GM12878 (cell line): ENCODE data around the gene SKAP1. TPM values are rescaled to one million over a fixed set of nuclear protein-coding genes. Genes with fewer than 3 reads are reported as not detected.

Experiments used
- ATAC-seq: fragments of 200-7000 bp; cut with Tn5 transposase; 3 replicates; pipeline ENCODE4 v1.9.1; 2020; ENCODE audit warnings: mild to moderate bottlenecking, moderate library complexity
- BruUV-seq: library from RNA; stranded (reverse); fragments of 400-500 nt; replicated peaks from 2 replicates; lab custom pipeline; 2021; lab: Mats Ljungman, UMichigan
- CTCF ChIA-PET: fragments of 300-600 bp; sonication (Branson Sonifier 250); formaldehyde crosslinking; extraction: SDS; loops from one replicate; lab custom pipeline; 2021; ENCODE audit warnings: inconsistent platforms; lab: Yijun Ruan, JAX
- POLR2A ChIA-PET: fragments of 350-600 bp; formaldehyde crosslinking; extraction: SDS; loops from one replicate; lab custom pipeline; 2021; ENCODE audit warnings: inconsistent platforms; lab: Charles Lee
- RAD21 ChIA-PET: fragments of 300-600 bp; sonication (Branson Sonifier 250); formaldehyde crosslinking; loops from one replicate; lab custom pipeline; 2023; ENCODE audit warnings: antibody characterized with exemption; ENCODE audit not compliant: unreplicated experiment; lab: Charles Lee
- SMC1A ChIA-PET: fragments of 300-600 bp; sonication (Branson Sonifier 250); formaldehyde crosslinking; loops from one replicate; lab custom pipeline; 2023; ENCODE audit not compliant: unreplicated experiment, uncharacterized antibody; lab: Charles Lee
- DNase-seq: peaks from one replicate; pipeline ENCODE4 v3.0.0-alpha.2; 2011; ENCODE audit warnings: low read depth, low spot score
- FAIRE-seq: peaks from 3 replicates; lab custom pipeline; 2011; peaks lifted over from hg19 to GRCh38; lab: Jason Lieb, UNC
- H2AFZ ChIP-seq: 2 replicates; pipeline ENCODE4 v1.6.0; 2011; ENCODE audit warnings: low read depth, low read length, control low read depth; ENCODE audit not compliant: control insufficient read depth
- H3K27ac ChIP-seq: 2 replicates; pipeline ENCODE4 v1.5.1; 2011; ENCODE audit warnings: control low read depth; ENCODE audit not compliant: control insufficient read depth, insufficient read depth
- H3K27me3 ChIP-seq, 2 experiments: replicated peaks in 1 of 2; 2 replicates each; pipeline versions ENCODE4 v1.6.0 to v1.6.1; 2011; ENCODE audit warnings: low read length in 1 of 2; ENCODE audit not compliant: control insufficient read depth in 2 of 2, insufficient read depth in 2 of 2
- H3K36me3 ChIP-seq, 2 experiments: 2 replicates each; pipeline ENCODE4 v1.5.1; 2011; ENCODE audit warnings: low read length in 1 of 2; ENCODE audit not compliant: control insufficient read depth in 2 of 2, insufficient read depth in 2 of 2
- H3K4me1 ChIP-seq: 2 replicates; pipeline ENCODE4 v1.6.1; 2011; ENCODE audit warnings: mild to moderate bottlenecking, low read length, moderate library complexity, mixed read lengths; ENCODE audit not compliant: control insufficient read depth, insufficient read depth
- H3K4me2 ChIP-seq: 2 replicates; pipeline ENCODE4 v1.6.0; 2011; ENCODE audit warnings: control low read depth; ENCODE audit not compliant: control insufficient read depth, insufficient read depth
- H3K4me3 ChIP-seq: fragments of 200-600 bp; sonication (generic); 2 replicates; pipeline ENCODE4 v1.5.1; 2016
- H3K79me2 ChIP-seq: 2 replicates; pipeline ENCODE4 v1.6.0; 2011; ENCODE audit warnings: low read length; ENCODE audit not compliant: control insufficient read depth, insufficient read depth
- H3K9ac ChIP-seq: 2 replicates; pipeline ENCODE4 v1.8.0; 2011; ENCODE audit warnings: low read length, control low read depth, mixed read lengths; ENCODE audit not compliant: control insufficient read depth, insufficient read depth
- H3K9me3 ChIP-seq: replicated peaks from 3 replicates; pipeline ENCODE4 v1.5.1; 2011; ENCODE audit warnings: mild to moderate bottlenecking, low read length; ENCODE audit not compliant: control insufficient read depth, insufficient read depth
- H4K20me1 ChIP-seq: 2 replicates; pipeline ENCODE4 v1.6.0; 2011; ENCODE audit not compliant: control insufficient read depth, insufficient read depth
- ASH2L ChIP-seq: fragments of 300-600, 200-600 bp; sonication (generic); IDR thresholded peaks from 2 replicates; pipeline ENCODE4 v1.6.1; 2017; ENCODE audit warnings: low read depth, mild to moderate bottlenecking, borderline replicate concordance
- CHD1 ChIP-seq: IDR thresholded peaks from 2 replicates; pipeline ENCODE4 v1.6.1; 2012; ENCODE audit warnings: low read depth, low read length, improper control_type of control experiment
- CREM ChIP-seq: IDR thresholded peaks from 2 replicates; pipeline ENCODE4 v1.6.1; 2014; ENCODE audit warnings: antibody characterized with exemption, low read depth
- HCFC1 ChIP-seq: fragments of 150-350 bp; IDR thresholded peaks from 2 replicates; pipeline ENCODE4 v1.6.1; 2014; ENCODE audit warnings: low read length
- NR2F1 ChIP-seq: fragments of 450-650 bp; conservative IDR thresholded peaks from 2 replicates; pipeline ENCODE4 v1.6.1; 2017; ENCODE audit warnings: mild to moderate bottlenecking
- RCOR1 ChIP-seq: conservative IDR thresholded peaks from 2 replicates; pipeline ENCODE4 v1.6.1; 2012; ENCODE audit warnings: low read depth, low read length, improper control_type of control experiment
- SIX5 ChIP-seq: IDR thresholded peaks from 2 replicates; pipeline ENCODE4 v1.6.1; 2011; ENCODE audit warnings: mild to moderate bottlenecking, low read depth, low read length, moderate library complexity; ENCODE audit not compliant: severe bottlenecking
- SP1 ChIP-seq: IDR thresholded peaks from one replicate; pipeline ENCODE4 v1.6.1; 2011; ENCODE audit warnings: low read depth, low read length
- ZNF384 ChIP-seq: IDR thresholded peaks from 2 replicates; pipeline ENCODE4 v1.6.1; 2012; ENCODE audit warnings: low read depth, mild to moderate bottlenecking, low read length, improper control_type of control experiment, borderline replicate concordance
- WGBS: methylation state at CpG from one replicate; pipeline ENCODE4 v1.1.6; 2016; ENCODE audit warnings: low lambda C conversion rate; ENCODE audit not compliant: insufficient replicate concordance, insufficient coverage; ENCODE audit errors: missing lambda C conversion rate; 5-methylcytosine and 5-hydroxymethylcytosine counted together
- in situ Hi-C: fragments of 300-500 bp; cut with MboI; formaldehyde crosslinking; loops from 9 replicates; pipeline ENCODE4 v1.14.3; 2018; ENCODE audit warnings: mixed read lengths
- intact Hi-C: fragments of 100-400 bp; cut with micrococcal nuclease; formaldehyde crosslinking; loops from one replicate; pipeline ENCODE4 v1.14.2; 2022; ENCODE audit not compliant: unreplicated experiment
- polyA plus RNA-seq, 11 experiments: library from polyadenylated mRNA; depleted of rRNA in 4 of 11; unstranded in 6 of 11; stranded (reverse) in 5 of 11; fragments of >200 nt; fragmentation: Nextera tagmentation in 4 of 11; fragmentation: Illumina TruSeq in 1 of 11; extraction: Ambion mirVana in 4 of 11; extraction: Trizol in 1 of 11; gene quantifications; 1 replicate in 1 of 11; 2 replicates in 10 of 11; pipeline versions ENCODE4 v1.2.1 to v1.2.3, GENCODE V29; 2011 to 2016; ENCODE audit warnings: inconsistent platforms in 2 of 11, missing spikeins in 2 of 11, low read depth in 1 of 11
- total RNA-seq, 4 experiments: library from RNA; depleted of rRNA in 3 of 4; stranded (reverse); fragments of >200 nt in 3 of 4; fragmentation: Illumina TruSeq in 1 of 4; extraction: Trizol in 1 of 4; gene quantifications; 2 replicates each; pipeline versions ENCODE4 v1.2.1 to v1.2.3, GENCODE V29; 2013 to 2021
- TF ChIP-seq, protein P1 (sequence below): fragments of 450-650 bp; IDR thresholded peaks from 2 replicates; pipeline ENCODE4 v1.6.1; 2016; ENCODE audit warnings: mild to moderate bottlenecking
- TF ChIP-seq, protein P2 (sequence below): fragments of 450-650 bp; formaldehyde crosslinking; IDR thresholded peaks from 2 replicates; pipeline ENCODE4 v1.4.0; 2020; ENCODE audit warnings: mild to moderate bottlenecking, moderate library complexity

Gene SKAP1
- total and polyA plus RNA-seq, 10 of the 15 experiments (the other 5 are each of a cell fraction or from before 2014, with no cell fraction given): 17.1 to 97.6 (median 35.9) TPM

DNA sequence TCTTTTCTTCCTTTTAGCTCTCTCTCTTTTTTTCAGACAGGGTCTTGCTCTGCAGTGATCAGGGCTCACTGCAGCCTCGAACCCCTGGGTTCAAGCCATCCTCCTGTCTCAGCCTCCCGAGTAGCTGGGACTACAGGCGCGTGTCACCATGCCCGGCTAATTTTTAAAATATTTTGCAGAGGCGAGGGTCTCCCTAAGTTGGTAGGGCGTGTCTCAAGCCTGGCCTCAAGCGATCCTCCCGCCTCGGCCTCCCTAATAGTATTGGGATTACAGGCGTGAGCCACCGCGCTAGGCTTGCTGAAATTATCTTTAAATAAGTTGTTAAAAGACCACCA, 323.2 kb downstream of the SKAP1 start:
- no peaks in the 10 kb centered on the region for H3K27me3 ChIP-seq
- in situ Hi-C loops (no loop called here), intact Hi-C loops (no loop called here)
- peaks cover 11% of the 10 kb centered on the region for H3K4me1 ChIP-seq
- H3K9me3 ChIP-seq: peaks cover 3% of the 10 kb centered on the region; the same call in 2 of the 3 replicates
- WGBS: 9% methylated on average over 13 of the region's 13 CpGs
- H3K4me2 ChIP-seq: peak overlapping the region; percentile 3
- peak overlapping the region; percentile 97 for H3K4me3 ChIP-seq
- H2AFZ ChIP-seq: peak overlapping the region; percentile 42
- RAD21 ChIA-PET: interaction anchor here (0.5 to 3.2 kb wide), 8 partner anchors 9 to 100 kb away, joined by 3 to 16 read pairs (median 4); no protein-coding TSS in a partner anchor
- no peaks in the 10 kb centered on the region for H4K20me1 ChIP-seq
- no peak for FAIRE-seq
- peak overlapping the region; percentile 80; the same call in 1 of the 2 replicates for H3K27ac ChIP-seq
- TF ChIP-seq HCFC1: no peak
- TF ChIP-seq, protein P1, sequence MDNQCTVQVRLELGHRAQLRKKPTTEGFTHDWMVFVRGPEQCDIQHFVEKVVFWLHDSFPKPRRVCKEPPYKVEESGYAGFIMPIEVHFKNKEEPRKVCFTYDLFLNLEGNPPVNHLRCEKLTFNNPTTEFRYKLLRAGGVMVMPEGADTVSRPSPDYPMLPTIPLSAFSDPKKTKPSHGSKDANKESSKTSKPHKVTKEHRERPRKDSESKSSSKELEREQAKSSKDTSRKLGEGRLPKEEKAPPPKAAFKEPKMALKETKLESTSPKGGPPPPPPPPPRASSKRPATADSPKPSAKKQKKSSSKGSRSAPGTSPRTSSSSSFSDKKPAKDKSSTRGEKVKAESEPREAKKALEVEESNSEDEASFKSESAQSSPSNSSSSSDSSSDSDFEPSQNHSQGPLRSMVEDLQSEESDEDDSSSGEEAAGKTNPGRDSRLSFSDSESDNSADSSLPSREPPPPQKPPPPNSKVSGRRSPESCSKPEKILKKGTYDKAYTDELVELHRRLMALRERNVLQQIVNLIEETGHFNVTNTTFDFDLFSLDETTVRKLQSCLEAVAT: 0 out of 2 replicates have a peak, but pooled peaks have one; percentile 17
- TF ChIP-seq ASH2L: no peak
- TF ChIP-seq, all 136 proteins: peak for 1
- H3K79me2 ChIP-seq: peaks cover 38% of the 10 kb centered on the region
- CTCF ChIA-PET: interaction anchor here (0.6 to 33.4 kb wide), 8 partner anchors 8 to 143 kb away, joined by 3 to 525 read pairs (median 8); partner anchors contain the start of gene CBX1
- POLR2A ChIA-PET: interaction anchor here (1.3 to 4.4 kb wide), 4 partner anchors 8 to 51 kb away, joined by 7 to 23 read pairs (median 12); no protein-coding TSS in a partner anchor
- no TSS peak for BruUV-seq
- DNase-seq (no peak), ATAC-seq (no peak)
- peak overlapping the region; percentile 68 for H3K9ac ChIP-seq
- no peaks in the 10 kb centered on the region for H3K36me3 ChIP-seq
- SMC1A ChIA-PET: interaction anchor here (1.2 to 7.5 kb wide), 4 partner anchors 9 to 54 kb away, joined by 3 to 54 read pairs (median 22); no protein-coding TSS in a partner anchor

DNA sequence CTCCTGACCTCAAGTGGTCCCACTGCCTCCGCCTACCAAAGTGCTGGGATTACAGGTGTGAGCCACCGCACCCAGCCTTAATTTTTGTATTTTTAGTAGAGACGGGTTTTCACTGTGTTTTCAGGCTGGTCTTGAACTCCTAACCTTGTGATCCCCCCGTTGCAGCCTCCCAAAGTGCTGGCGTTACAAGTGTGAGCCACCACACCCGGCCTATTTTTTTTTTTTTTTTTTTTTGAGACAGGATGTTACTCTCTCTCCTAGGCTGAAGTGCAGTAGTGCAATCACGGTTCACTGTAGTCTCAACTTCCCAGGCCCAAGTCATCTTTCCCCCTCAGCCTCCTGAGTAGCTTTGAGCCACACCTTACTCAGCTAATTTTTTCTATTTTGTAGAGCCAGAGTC, 325.6 kb downstream of the SKAP1 start:
- WGBS: 84% methylated on average over 7 of the region's 7 CpGs
- POLR2A ChIA-PET: interaction anchor here (1.2 to 4.1 kb wide), 2 partner anchors 8 to 9 kb away, joined by 3 to 32 read pairs; no protein-coding TSS in a partner anchor
- peaks cover 3% of the 10 kb centered on the region; the same call in 2 of the 3 replicates for H3K9me3 ChIP-seq
- H3K4me3 ChIP-seq: no peak overlapping the region
- no TSS peak for BruUV-seq
- no peaks in the 10 kb centered on the region for H3K27me3 ChIP-seq
- intact Hi-C loops (no loop called here), in situ Hi-C loops (no loop called here)
- no peak overlapping the region for H2AFZ ChIP-seq
- no peaks in the 10 kb centered on the region for H4K20me1 ChIP-seq
- no peak overlapping the region for H3K4me2 ChIP-seq
- ATAC-seq (no peak), DNase-seq (no peak), FAIRE-seq (no peak)
- SMC1A ChIA-PET: no interaction called here
- RAD21 ChIA-PET: no interaction called here
- H3K4me1 ChIP-seq: peaks cover 16% of the 10 kb centered on the region
- no peak overlapping the region for H3K27ac ChIP-seq
- H3K36me3 ChIP-seq: no peaks in the 10 kb centered on the region
- H3K79me2 ChIP-seq: peaks cover 32% of the 10 kb centered on the region
- H3K9ac ChIP-seq: no peak overlapping the region
- CTCF ChIA-PET: interaction anchor here (33.4 kb wide), 1 partner anchor 25 kb away, joined by 525 read pairs; no protein-coding TSS in a partner anchor
- TF ChIP-seq NR2F1 (no peak), CREM (no peak), ZNF384 (no peak), SIX5 (no peak), SP1 (no peak), RCOR1 (no peak), CHD1 (no peak)
- TF ChIP-seq, protein P2, sequence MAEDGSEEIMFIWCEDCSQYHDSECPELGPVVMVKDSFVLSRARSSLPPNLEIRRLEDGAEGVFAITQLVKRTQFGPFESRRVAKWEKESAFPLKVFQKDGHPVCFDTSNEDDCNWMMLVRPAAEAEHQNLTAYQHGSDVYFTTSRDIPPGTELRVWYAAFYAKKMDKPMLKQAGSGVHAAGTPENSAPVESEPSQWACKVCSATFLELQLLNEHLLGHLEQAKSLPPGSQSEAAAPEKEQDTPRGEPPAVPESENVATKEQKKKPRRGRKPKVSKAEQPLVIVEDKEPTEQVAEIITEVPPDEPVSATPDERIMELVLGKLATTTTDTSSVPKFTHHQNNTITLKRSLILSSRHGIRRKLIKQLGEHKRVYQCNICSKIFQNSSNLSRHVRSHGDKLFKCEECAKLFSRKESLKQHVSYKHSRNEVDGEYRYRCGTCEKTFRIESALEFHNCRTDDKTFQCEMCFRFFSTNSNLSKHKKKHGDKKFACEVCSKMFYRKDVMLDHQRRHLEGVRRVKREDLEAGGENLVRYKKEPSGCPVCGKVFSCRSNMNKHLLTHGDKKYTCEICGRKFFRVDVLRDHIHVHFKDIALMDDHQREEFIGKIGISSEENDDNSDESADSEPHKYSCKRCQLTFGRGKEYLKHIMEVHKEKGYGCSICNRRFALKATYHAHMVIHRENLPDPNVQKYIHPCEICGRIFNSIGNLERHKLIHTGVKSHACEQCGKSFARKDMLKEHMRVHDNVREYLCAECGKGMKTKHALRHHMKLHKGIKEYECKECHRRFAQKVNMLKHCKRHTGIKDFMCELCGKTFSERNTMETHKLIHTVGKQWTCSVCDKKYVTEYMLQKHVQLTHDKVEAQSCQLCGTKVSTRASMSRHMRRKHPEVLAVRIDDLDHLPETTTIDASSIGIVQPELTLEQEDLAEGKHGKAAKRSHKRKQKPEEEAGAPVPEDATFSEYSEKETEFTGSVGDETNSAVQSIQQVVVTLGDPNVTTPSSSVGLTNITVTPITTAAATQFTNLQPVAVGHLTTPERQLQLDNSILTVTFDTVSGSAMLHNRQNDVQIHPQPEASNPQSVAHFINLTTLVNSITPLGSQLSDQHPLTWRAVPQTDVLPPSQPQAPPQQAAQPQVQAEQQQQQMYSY (CRISPR knock-in tag): no peak
